ENCODE results near the gene MAGI1.

The MAGI1 gene

DNA sequence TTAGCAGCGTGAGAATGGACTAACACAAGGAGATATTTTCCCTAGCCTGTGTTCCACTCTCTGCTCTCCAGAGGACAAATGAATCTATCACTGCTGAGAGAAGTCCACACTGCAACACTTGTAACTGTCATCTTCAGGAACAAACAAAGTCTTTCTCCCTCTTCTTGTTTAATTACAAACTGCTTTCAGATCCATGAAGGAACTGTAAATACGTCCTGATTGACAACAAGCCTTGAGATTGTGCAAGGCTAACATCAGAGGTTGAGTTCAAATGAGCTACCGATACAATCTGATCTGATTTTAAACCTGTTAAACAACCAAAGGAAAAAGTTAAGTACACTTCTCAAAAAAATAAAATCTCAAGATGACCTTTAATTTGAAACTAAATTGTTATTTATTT lies 712.1 kb downstream of the MAGI1 start:
- DNase-seq (ENCODE audit: insufficient read length, low spot score) (no peak), FAIRE-seq (no peak)
- TF ChIP-seq CTCF (IDR thresholded peaks at IDR 0.05; ENCODE audit: insufficient read depth, missing control alignments): no peak

GRCh38 chr3:65322910-65323309 lies 715.8 kb downstream of the MAGI1 start:
- DNase-seq (ENCODE audit: insufficient read length, low spot score) (no peak), FAIRE-seq (no peak)
- TF ChIP-seq CTCF (IDR thresholded peaks at IDR 0.05; ENCODE audit: insufficient read depth, missing control alignments): no peak

DNA sequence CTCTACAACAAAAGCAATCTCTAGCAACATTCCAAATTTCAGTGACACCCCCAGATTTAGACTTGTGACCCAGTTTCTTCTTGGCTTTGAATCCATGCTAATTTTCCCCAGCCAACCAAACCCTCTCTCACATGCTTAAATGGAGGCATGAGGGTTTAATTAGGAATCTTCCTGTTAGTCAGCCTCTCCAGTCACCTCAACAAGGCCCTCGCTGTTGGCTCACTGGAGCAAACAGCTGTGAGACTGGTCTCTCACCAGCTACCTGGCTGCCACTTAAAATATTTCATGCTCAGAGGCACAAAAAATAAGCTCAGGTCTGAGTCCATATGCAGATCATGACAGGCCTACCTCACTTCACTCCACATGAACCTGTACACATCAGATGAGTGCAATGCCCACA lies 720.5 kb downstream of the MAGI1 start:
- FAIRE-seq (no peak), DNase-seq (ENCODE audit: insufficient read length, low spot score) (no peak)
- TF ChIP-seq CTCF (IDR thresholded peaks at IDR 0.05; ENCODE audit: insufficient read depth, missing control alignments): no peak

GRCh38 chr3:65314916-65315315 lies 723.8 kb downstream of the MAGI1 start:
- no peak for TF ChIP-seq CTCF (IDR thresholded peaks at IDR 0.05; ENCODE audit: insufficient read depth, missing control alignments)
- DNase-seq (ENCODE audit: insufficient read length, low spot score) (no peak), FAIRE-seq (no peak)

DNA sequence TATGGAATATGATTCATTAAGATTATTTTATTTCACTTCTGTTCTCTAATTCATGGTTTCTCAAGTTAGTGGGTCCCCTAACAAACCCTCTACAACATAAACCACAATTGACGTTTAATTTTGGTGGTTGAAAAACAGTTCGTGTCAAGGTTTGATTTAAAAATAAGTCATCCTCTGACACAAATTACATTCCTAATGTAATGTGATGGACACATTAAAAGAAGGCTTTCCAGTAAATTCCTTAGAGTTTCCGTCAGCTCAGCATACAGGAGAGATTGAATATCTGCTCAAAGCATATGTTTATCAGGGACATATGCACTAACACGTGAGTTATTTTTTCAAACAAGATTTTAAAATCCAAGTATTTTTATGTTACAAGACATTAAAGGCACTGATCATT lies 724.4 kb downstream of the MAGI1 start:
- no peak for DNase-seq (ENCODE audit: insufficient read length, low spot score)
- no peak for TF ChIP-seq CTCF (IDR thresholded peaks at IDR 0.05; ENCODE audit: insufficient read depth, missing control alignments)
- no peak for FAIRE-seq

GRCh38 chr3:65313666-65314065 lies 725.1 kb downstream of the MAGI1 start:
- DNase-seq (ENCODE audit: insufficient read length, low spot score): no peak
- FAIRE-seq: no peak
- no peak for TF ChIP-seq CTCF (IDR thresholded peaks at IDR 0.05; ENCODE audit: insufficient read depth, missing control alignments)

DNA sequence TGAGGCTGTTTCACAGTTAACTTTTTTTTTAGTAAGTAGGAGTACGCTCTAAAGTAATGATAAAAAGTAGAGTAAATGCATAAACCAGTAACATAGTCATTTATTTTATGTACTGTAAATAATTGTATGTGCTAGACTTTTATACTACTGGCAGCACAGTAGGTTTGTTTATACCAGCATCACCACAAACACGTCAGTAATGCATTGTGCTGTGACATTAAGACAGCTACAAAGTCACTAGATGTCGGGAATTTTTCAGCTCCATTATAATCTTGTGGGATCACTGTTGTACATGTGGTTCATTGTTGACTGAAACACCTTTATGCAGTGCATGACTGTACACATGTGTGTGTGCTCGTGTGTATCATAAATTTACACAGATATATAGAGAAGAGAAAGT lies 732.9 kb downstream of the MAGI1 start:
- TF ChIP-seq CTCF (IDR thresholded peaks at IDR 0.05; ENCODE audit: insufficient read depth, missing control alignments): no peak
- FAIRE-seq (no peak), DNase-seq (ENCODE audit: insufficient read length, low spot score) (no peak)

Data from D721Med (cell line).